Measurements from ENCODE around the gene DOCK8. TPM values are rescaled to one million over a fixed set of nuclear protein-coding genes. Genes with fewer than 3 reads are reported as not detected.

The DOCK8 gene
- total RNA-seq, 1 experiment from 2014 or later, result 0.37 TPM

- TF ChIP-seq EGR1 (IDR thresholded peaks at IDR 0.05; ENCODE audit: low read depth), result no peak
- no peak for TF ChIP-seq SP1 (IDR thresholded peaks at IDR 0.05; ENCODE audit: low read depth)
- no peak for TF ChIP-seq ATF3 (IDR thresholded peaks at IDR 0.05)
- no peak for TF ChIP-seq FOSL1 (IDR thresholded peaks at IDR 0.05; ENCODE audit: low read depth)
- TF ChIP-seq YY1 (IDR thresholded peaks at IDR 0.05; ENCODE audit: extremely low read depth, insufficient replicate concordance, low read depth, low read length), result no peak
- TF ChIP-seq POLR2A (IDR thresholded peaks at IDR 0.05; ENCODE audit: borderline replicate concordance, extremely low read depth, insufficient read depth, insufficient read length), result no peak
- TF ChIP-seq CBX3 (IDR thresholded peaks at IDR 0.05; ENCODE audit: low read depth), result no peak
- TF ChIP-seq SRF (IDR thresholded peaks at IDR 0.05; ENCODE audit: low read depth), result no peak
- H3K4me2 ChIP-seq (ENCODE audit: low read length), result no peak overlapping the region
- H2AFZ ChIP-seq (ENCODE audit: low read depth, low read length, poor library complexity, severe bottlenecking), result no peak overlapping the region
- H3K27ac ChIP-seq (ENCODE audit: low read depth, low read length), result no peak overlapping the region
- H3K27me3 ChIP-seq (ENCODE audit: insufficient read depth, low read length), result no peaks in the 10 kb centered on the region
- ChIA-PET CTCF (no interaction called here), POLR2A (no interaction called here), RAD21 (ENCODE audit: low non-redundant PET in 1 of 2, low total read pairs in 2 of 2, uncharacterized antibody in 2 of 2, unreplicated experiment in 2 of 2) (no interaction called here)
- no peak for DNase-seq (ENCODE audit: low read depth, low spot score)
- intact Hi-C loops (cut with micrococcal nuclease), result no loop called here
- ATAC-seq, result no peak
- no peaks in the 10 kb centered on the region for H3K9me2 ChIP-seq (ENCODE audit: insufficient read depth)
- no peaks in the 10 kb centered on the region for H3K79me2 ChIP-seq (ENCODE audit: insufficient read depth, low read length)
- H3K9ac ChIP-seq (ENCODE audit: low read length), result no peak overlapping the region
- BruUV-seq (replicated peaks), result no TSS peak
- H3K9me3 ChIP-seq (ENCODE audit: control insufficient read depth in 1 of 2, insufficient read depth in 1 of 2, low read depth in 1 of 2, low read length in 2 of 2), result no peaks in the 10 kb centered on the region
- no peaks in the 10 kb centered on the region for H4K20me1 ChIP-seq (ENCODE audit: insufficient read depth)
- H3K36me3 ChIP-seq (ENCODE audit: control insufficient read depth in 1 of 2, insufficient read depth in 2 of 2, low read length in 2 of 2), result no peaks in the 10 kb centered on the region
- no peaks in the 10 kb centered on the region for H3K4me1 ChIP-seq (ENCODE audit: control insufficient read depth in 1 of 2, insufficient read depth in 2 of 2, low read length in 2 of 2)
- H3K4me3 ChIP-seq (replicated peaks in 1 of 2; ENCODE audit: low read depth in 1 of 2, low read length in 2 of 2), result no peak overlapping the region
Measured at GRCh38 chr9:398085-398484, 183.4 kb downstream of the DOCK8 start.

GRCh38 chr9:401223-401622, 186.6 kb downstream of the DOCK8 start:
- TF ChIP-seq EZH2 (IDR thresholded peaks at IDR 0.05), result no peak
- TF ChIP-seq FOSL1 (IDR thresholded peaks at IDR 0.05; ENCODE audit: low read depth), result no peak
- no peak for TF ChIP-seq CEBPB (IDR thresholded peaks at IDR 0.05; ENCODE audit: low read depth)
- TF ChIP-seq TCF7L2 (IDR thresholded peaks at IDR 0.05; ENCODE audit: borderline replicate concordance, extremely low read depth, insufficient read depth, insufficient read length), result no peak
- TF ChIP-seq ATF3 (IDR thresholded peaks at IDR 0.05), result no peak
- no peak for TF ChIP-seq SRF (IDR thresholded peaks at IDR 0.05; ENCODE audit: low read depth)
- no peak for TF ChIP-seq POLR2AphosphoS5 (IDR thresholded peaks at IDR 0.05; ENCODE audit: low read depth, low read length)
- TF ChIP-seq CBX3 (IDR thresholded peaks at IDR 0.05; ENCODE audit: low read depth), result no peak
- TF ChIP-seq CTCF (IDR thresholded peaks at IDR 0.05 in 2 of 3, conservative IDR thresholded peaks at IDR 0.05 in 1 of 3; ENCODE audit: borderline replicate concordance in 1 of 3, insufficient read depth in 1 of 3, low read depth in 2 of 3, low read length in 2 of 3), result no peak
- ChIA-PET CTCF (no interaction called here), RAD21 (ENCODE audit: low non-redundant PET in 1 of 2, low total read pairs in 2 of 2, uncharacterized antibody in 2 of 2, unreplicated experiment in 2 of 2) (no interaction called here), POLR2A (no interaction called here)
- DNase-seq (ENCODE audit: low read depth, low spot score), result no peak
- Histone ChIP-seq H3K36me3 (ENCODE audit: control insufficient read depth in 1 of 2, insufficient read depth in 2 of 2, low read length in 2 of 2) (no peaks in the 10 kb centered on the region), H3K9me3 (ENCODE audit: control insufficient read depth in 1 of 2, insufficient read depth in 1 of 2, low read depth in 1 of 2, low read length in 2 of 2) (no peaks in the 10 kb centered on the region), H3K27me3 (ENCODE audit: insufficient read depth, low read length) (0 out of 2 replicates have a peak, but pooled peaks cover 3% of the 10 kb centered on the region), H3K27ac (ENCODE audit: low read depth, low read length) (no peak overlapping the region), H4K20me1 (ENCODE audit: insufficient read depth) (no peaks in the 10 kb centered on the region), H3K79me2 (ENCODE audit: insufficient read depth, low read length) (no peaks in the 10 kb centered on the region), H2AFZ (ENCODE audit: low read depth, low read length, poor library complexity, severe bottlenecking) (no peak overlapping the region), H3K4me2 (ENCODE audit: low read length) (no peak overlapping the region), H3K9ac (ENCODE audit: low read length) (no peak overlapping the region), H3K9me2 (ENCODE audit: insufficient read depth) (no peaks in the 10 kb centered on the region), H3K4me1 (ENCODE audit: control insufficient read depth in 1 of 2, insufficient read depth in 2 of 2, low read length in 2 of 2) (no peaks in the 10 kb centered on the region), H3K4me3 (replicated peaks in 1 of 2; ENCODE audit: low read depth in 1 of 2, low read length in 2 of 2) (no peak overlapping the region)
- no peak for ATAC-seq
- intact Hi-C loops (cut with micrococcal nuclease), result no loop called here
- no TSS peak for BruUV-seq (replicated peaks)

Measured in HCT116 (cell line).